Peyer's patch (tissue), 4 donors: ENCODE measurements around the gene FAM118A. TPM values are rescaled to one million over a fixed set of nuclear protein-coding genes. Genes with fewer than 3 reads are reported as not detected.

Source experiments
- DNase-seq, 3 donors: peaks; one replicate each; pipeline ENCODE4 v3.0.0-alpha.2; 2017 to 2019
- H3K27ac ChIP-seq, 4 donors: fragments of 200-600 bp; sonication (generic); one replicate each; pipeline ENCODE4 v1.5.1; 2016 to 2019
- H3K27me3 ChIP-seq, 2 donors: fragments of 200-600 bp; sonication (generic); one replicate each; pipeline ENCODE4 v1.5.1; 2019
- H3K36me3 ChIP-seq, 3 donors: fragments of 200-600 bp; sonication (generic); one replicate each; pipeline ENCODE4 v1.5.1; 2016 to 2019
- H3K4me1 ChIP-seq, 4 donors: fragments of 200-600 bp; sonication (generic); one replicate each; pipeline ENCODE4 v1.5.1; 2016 to 2019
- H3K4me3 ChIP-seq, 4 donors: fragments of 200-600 bp; sonication (generic); 1 replicate in 3 of 4; 2 replicates in 1 of 4; pipeline ENCODE4 v1.5.1; 2016 to 2019; ENCODE audit warnings: mild to moderate bottlenecking in 1 of 4
- H3K9me3 ChIP-seq, 4 donors: fragments of 200-600 bp; sonication (generic); one replicate each; pipeline ENCODE4 v1.5.1; 2016 to 2019; ENCODE audit warnings: mild to moderate bottlenecking in 1 of 4
- POLR2A ChIP-seq, 2 donors: fragments of 450-650 bp; IDR thresholded peaks; one replicate each; pipeline ENCODE4 v1.5.1; 2017; ENCODE audit warnings: antibody characterized with exemption in 2 of 2, mild to moderate bottlenecking in 2 of 2, moderate library complexity in 2 of 2
- total RNA-seq, 4 donors: library from RNA; depleted of rRNA; stranded (reverse); fragments of >200 nt; gene quantifications; one replicate each; pipeline ENCODE4 v1.1.0, GENCODE V29; 2016
- TF ChIP-seq, protein P1 (sequence below), 6 experiments: fragments of 450-650 bp in 4 of 6; fragments of 200-600 bp in 2 of 6; sonication (generic) in 1 of 6; IDR thresholded peaks; one replicate each; pipeline ENCODE4 v1.5.1; 2017 to 2019; ENCODE audit warnings: antibody characterized with exemption in 6 of 6, mild to moderate bottlenecking in 3 of 6, moderate library complexity in 1 of 6

Gene FAM118A
- total RNA-seq, 4 donors from 2014 or later: 46.4 to 1,083 (median 189) TPM

DNA sequence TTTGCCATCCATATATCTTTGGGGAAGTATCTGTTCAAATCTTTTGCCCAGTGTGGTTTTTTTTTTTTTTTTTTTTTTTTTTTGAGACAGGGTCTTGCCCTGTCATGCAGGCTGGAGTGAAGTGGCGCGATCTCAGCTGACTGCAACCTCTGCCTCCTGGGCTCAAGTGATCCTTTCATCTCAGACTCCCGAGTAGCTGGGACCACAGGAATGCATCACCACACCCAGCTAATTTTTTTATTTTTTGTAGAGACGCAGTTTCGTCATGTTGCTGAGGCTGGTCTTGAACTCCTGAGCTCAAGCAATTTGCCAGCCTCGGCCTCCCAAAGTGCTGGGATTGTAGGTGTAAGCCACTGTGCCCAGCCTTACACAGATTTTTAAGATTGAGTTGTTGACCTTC is 4.8 kb upstream of the FAM118A start:
- peak overlapping the region in 1 of 4 donors; percentile 73 for H3K27ac ChIP-seq
- H3K4me3 ChIP-seq: no peak overlapping the region
- H3K27me3 ChIP-seq: no peaks in the 10 kb centered on the region
- TF ChIP-seq, protein P1, sequence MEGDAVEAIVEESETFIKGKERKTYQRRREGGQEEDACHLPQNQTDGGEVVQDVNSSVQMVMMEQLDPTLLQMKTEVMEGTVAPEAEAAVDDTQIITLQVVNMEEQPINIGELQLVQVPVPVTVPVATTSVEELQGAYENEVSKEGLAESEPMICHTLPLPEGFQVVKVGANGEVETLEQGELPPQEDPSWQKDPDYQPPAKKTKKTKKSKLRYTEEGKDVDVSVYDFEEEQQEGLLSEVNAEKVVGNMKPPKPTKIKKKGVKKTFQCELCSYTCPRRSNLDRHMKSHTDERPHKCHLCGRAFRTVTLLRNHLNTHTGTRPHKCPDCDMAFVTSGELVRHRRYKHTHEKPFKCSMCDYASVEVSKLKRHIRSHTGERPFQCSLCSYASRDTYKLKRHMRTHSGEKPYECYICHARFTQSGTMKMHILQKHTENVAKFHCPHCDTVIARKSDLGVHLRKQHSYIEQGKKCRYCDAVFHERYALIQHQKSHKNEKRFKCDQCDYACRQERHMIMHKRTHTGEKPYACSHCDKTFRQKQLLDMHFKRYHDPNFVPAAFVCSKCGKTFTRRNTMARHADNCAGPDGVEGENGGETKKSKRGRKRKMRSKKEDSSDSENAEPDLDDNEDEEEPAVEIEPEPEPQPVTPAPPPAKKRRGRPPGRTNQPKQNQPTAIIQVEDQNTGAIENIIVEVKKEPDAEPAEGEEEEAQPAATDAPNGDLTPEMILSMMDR (IDR thresholded peaks at IDR 0.05): no peak
- TF ChIP-seq POLR2A (IDR thresholded peaks at IDR 0.05): no peak
- H3K9me3 ChIP-seq: no peaks in the 10 kb centered on the region
- DNase-seq: no peak
- H3K36me3 ChIP-seq: no peaks in the 10 kb centered on the region
- peaks cover 0 to 12% (median 0%) of the 10 kb centered on the region in 4 donors for H3K4me1 ChIP-seq

DNA sequence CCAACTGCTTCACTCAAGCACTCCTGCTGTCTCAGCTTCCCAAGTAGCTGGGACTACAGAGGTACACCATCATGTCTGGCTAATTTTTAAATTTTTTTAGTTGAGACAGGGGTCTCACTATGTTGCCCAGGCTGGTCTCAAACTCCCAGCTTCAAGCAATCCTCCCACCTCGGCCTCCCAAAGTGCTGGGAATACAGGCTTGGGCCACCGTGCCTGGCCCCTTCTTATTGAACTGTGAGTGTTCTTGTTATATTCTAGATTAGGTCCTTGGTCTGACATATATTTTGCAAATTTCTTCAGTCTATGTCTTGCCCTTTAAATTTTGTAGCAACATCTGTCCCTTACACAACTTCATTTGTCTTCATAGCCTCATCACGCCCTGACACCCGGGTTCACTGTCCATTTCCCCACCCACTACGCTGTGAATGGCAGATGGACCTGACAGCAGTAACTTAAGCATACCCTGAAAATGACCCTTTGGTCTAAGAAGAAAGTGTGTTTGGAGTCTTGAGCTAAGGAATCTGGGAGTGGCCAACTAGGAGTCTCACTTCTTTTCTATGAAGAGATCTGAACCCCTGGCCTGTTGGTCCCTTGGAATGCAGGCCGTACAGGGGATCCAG is 4.2 kb upstream of the FAM118A start:
- TF ChIP-seq POLR2A (IDR thresholded peaks at IDR 0.05): no peak
- TF ChIP-seq, protein P1 (IDR thresholded peaks at IDR 0.05): no peak
- Histone ChIP-seq H3K27me3 (no peaks in the 10 kb centered on the region), H3K9me3 (no peaks in the 10 kb centered on the region), H3K27ac (peak overlapping the region in 3 of 4 donors; percentile 44 to 73 (median 72)), H3K4me3 (no peak overlapping the region), H3K4me1 (peaks cover 0 to 12% (median 1%) of the 10 kb centered on the region in 4 donors), H3K36me3 (no peaks in the 10 kb centered on the region)
- peak in 2 of 3 donors; percentile 67 to 83 for DNase-seq

DNA sequence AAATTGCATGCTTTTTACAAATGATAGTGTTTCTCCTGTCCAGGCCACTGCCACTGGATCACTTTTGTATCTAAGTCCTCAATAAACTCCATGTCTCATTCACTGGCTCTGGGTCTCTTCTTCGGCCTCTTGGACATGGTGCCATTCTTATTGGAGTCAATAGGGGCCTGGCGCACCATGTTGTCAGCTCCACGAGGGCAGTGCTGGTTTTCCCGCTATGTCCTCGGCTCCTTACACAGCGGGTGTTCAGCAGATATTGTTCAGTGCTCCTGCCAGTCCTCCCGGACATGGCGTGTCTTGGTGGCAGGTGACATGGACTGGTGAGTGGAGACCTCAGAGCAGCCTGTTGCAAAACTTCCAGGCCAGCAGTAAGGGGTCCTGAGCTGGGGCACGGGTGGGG is 3.6 kb upstream of the FAM118A start:
- TF ChIP-seq POLR2A (IDR thresholded peaks at IDR 0.05): no peak
- TF ChIP-seq, protein P1 (IDR thresholded peaks at IDR 0.05): no peak
- peak overlapping the region in 3 of 4 donors; percentile 44 to 73 (median 72) for H3K27ac ChIP-seq

DNA sequence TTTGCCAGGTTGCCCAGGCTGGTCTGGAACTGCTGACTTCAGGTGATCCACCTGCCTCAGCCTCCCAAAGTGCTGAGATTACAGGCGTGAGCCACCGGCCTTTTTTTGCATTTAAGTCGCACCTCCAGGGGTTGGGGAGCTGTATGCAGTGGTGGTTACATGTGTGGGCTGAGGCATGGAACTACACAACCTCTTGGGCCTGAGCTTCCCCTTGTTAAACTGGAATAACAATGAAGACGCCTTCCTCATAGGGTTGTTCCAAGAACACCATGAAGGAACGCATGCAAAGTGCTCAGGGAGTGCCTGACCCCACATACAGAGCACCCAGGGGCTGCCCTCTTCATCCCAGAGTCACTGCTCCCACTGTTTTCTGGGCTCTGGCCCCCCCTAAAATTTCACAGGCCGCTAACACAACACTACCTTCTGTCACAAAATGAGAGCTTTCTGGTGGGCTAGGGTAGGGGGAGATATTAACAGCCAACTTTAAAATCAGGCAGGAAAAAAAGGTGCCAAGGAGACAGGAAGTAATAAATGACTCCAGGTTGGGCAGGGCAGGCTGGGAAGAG is 1.3 kb upstream of the FAM118A start:
- H3K4me3 ChIP-seq: peak overlapping the region in 1 of 4 donors; percentile 95
- H3K27me3 ChIP-seq: no peaks in the 10 kb centered on the region
- H3K27ac ChIP-seq: peak overlapping the region in 3 of 4 donors; percentile 88 to 91 (median 91)
- no peaks in the 10 kb centered on the region for H3K9me3 ChIP-seq
- peaks cover 0 to 24% (median 8%) of the 10 kb centered on the region in 4 donors for H3K4me1 ChIP-seq
- no peak for TF ChIP-seq POLR2A (IDR thresholded peaks at IDR 0.05)
- TF ChIP-seq, protein P1 (IDR thresholded peaks at IDR 0.05): no peak
- no peak for DNase-seq
- no peaks in the 10 kb centered on the region for H3K36me3 ChIP-seq

More for the DNA sequence above, 3.6 kb upstream of the FAM118A start:
- Histone ChIP-seq H3K36me3 (no peaks in the 10 kb centered on the region), H3K9me3 (no peaks in the 10 kb centered on the region), H3K4me1 (peaks cover 0 to 18% (median 7%) of the 10 kb centered on the region in 4 donors), H3K4me3 (no peak overlapping the region), H3K27me3 (no peaks in the 10 kb centered on the region)
- DNase-seq: no peak

DNA sequence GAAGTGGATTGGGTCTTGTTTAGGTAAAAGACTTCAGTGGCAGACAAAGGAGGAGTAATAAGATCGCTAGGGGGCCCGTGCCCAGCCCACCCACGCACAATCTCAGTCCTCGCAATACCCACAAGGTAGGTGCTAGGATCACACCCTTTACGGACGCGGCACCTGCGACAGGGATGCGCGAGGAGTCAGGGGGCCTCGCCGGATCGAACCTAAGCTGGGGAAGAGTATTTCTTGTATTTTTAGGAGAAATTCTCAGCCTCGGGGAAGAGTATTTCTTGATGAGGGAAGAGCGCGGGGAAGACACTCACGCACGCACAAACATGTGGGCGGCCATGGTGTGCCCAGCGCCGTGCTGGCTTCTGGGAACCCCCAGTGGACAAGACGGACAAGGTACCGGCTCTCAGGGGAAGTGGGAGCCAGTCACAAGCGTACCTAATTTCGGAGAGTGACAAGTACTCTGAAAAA is 745 bp upstream of the FAM118A start:
- TF ChIP-seq, protein P1 (IDR thresholded peaks at IDR 0.05): no peak
- no peak for TF ChIP-seq POLR2A (IDR thresholded peaks at IDR 0.05)
- no peaks in the 10 kb centered on the region for H3K36me3 ChIP-seq
- peaks cover 0 to 24% (median 8%) of the 10 kb centered on the region in 4 donors for H3K4me1 ChIP-seq
- peak overlapping the region; percentile 68 to 99 (median 90) for H3K4me3 ChIP-seq
- no peaks in the 10 kb centered on the region for H3K9me3 ChIP-seq
- peak in 1 of 3 donors; percentile 62 for DNase-seq
- peak overlapping the region; percentile 84 to 91 (median 90) for H3K27ac ChIP-seq
- no peaks in the 10 kb centered on the region for H3K27me3 ChIP-seq
